ENCODE data around the gene SCNN1G.

The SCNN1G gene

GRCh38 chr16:23156946-23157460 lies 25.5 kb upstream of the SCNN1G start:
- no peak for TF ChIP-seq CTCF (IDR thresholded peaks at IDR 0.05)

GRCh38 chr16:23158114-23158513 lies 24.4 kb upstream of the SCNN1G start:
- no peak for TF ChIP-seq CTCF (IDR thresholded peaks at IDR 0.05)

GRCh38 chr16:23160082-23160481 lies 22.5 kb upstream of the SCNN1G start:
- TF ChIP-seq CTCF (IDR thresholded peaks at IDR 0.05) = no peak

GRCh38 chr16:23160574-23160973 lies 22.0 kb upstream of the SCNN1G start:
- TF ChIP-seq CTCF (IDR thresholded peaks at IDR 0.05) = no peak

GRCh38 chr16:23163921-23164320 lies 18.6 kb upstream of the SCNN1G start:
- no peak for TF ChIP-seq CTCF (IDR thresholded peaks at IDR 0.05)

GRCh38 chr16:23164736-23165135 lies 17.8 kb upstream of the SCNN1G start:
- no peak for TF ChIP-seq CTCF (IDR thresholded peaks at IDR 0.05)

GRCh38 chr16:23172583-23172982 lies 10.0 kb upstream of the SCNN1G start:
- TF ChIP-seq CTCF (IDR thresholded peaks at IDR 0.05) = no peak

- no peak for TF ChIP-seq CTCF (IDR thresholded peaks at IDR 0.05)
Observed at GRCh38 chr16:23172994-23173393, 9.6 kb upstream of the SCNN1G start.

Data from LNCAP (cell line).